Measurements from ENCODE around the gene MGMT.

DNA sequence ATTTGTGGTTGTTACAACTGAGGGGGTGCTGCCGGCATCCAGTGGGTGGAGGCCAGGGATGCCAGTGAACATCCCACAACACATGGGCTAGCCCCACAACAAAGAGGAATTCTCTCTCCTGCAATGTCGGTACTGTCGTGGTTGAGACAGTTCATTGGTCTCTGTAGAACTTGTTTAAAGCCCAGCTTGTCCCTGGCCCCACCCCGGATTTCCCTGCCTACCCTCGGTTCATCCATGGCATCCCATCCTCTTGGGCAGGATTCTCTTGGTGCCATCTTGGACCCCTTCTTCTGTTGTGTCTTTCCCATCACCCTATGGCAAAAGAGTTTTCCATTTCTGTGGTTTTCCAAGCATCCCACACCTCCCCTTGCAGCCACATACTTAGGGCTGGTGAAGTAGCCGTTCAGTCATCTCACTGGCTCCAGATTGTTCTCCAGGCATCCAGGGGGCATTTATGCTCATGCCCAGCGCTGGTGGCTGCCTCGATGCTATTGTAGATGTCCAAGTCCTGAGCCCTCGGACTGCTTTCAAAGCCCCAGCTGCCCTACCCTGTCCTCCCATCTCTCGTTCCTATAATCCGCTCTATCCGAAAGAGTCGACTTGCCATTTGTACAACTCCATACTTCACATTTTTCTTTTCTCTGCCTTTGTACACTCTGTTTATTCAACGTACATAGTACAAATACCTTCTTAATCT, 39.2 kb downstream of the MGMT start:
- TF ChIP-seq, protein P1, sequence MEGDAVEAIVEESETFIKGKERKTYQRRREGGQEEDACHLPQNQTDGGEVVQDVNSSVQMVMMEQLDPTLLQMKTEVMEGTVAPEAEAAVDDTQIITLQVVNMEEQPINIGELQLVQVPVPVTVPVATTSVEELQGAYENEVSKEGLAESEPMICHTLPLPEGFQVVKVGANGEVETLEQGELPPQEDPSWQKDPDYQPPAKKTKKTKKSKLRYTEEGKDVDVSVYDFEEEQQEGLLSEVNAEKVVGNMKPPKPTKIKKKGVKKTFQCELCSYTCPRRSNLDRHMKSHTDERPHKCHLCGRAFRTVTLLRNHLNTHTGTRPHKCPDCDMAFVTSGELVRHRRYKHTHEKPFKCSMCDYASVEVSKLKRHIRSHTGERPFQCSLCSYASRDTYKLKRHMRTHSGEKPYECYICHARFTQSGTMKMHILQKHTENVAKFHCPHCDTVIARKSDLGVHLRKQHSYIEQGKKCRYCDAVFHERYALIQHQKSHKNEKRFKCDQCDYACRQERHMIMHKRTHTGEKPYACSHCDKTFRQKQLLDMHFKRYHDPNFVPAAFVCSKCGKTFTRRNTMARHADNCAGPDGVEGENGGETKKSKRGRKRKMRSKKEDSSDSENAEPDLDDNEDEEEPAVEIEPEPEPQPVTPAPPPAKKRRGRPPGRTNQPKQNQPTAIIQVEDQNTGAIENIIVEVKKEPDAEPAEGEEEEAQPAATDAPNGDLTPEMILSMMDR (conservative IDR thresholded peaks at IDR 0.05; ENCODE audit: low read depth in 2 of 2): no peak
- TF ChIP-seq CREB1 (CRISPR knock-in tag; IDR thresholded peaks at IDR 0.05; ENCODE audit: low read depth): no peak
- TF ChIP-seq POLR2AphosphoS5 (IDR thresholded peaks at IDR 0.05; ENCODE audit: low read depth): no peak
